ENCODE measurements around the gene CCDC188.

- TF ChIP-seq CTCF (conservative IDR thresholded peaks at IDR 0.05 in 1 of 2, IDR thresholded peaks at IDR 0.05 in 1 of 2; ENCODE audit: extremely low read depth in 1 of 2, insufficient read depth in 1 of 2, low read depth in 1 of 2, low read length in 2 of 2) (no peak), EZH2 (IDR thresholded peaks at IDR 0.05; ENCODE audit: borderline replicate concordance, low read length) (no peak)
Measured at GRCh38 chr22:20151276-20151588, 377 bp upstream of the CCDC188 start.

Data from mammary epithelial cell (primary cell).